SK-N-SH (cell line): Measurements from ENCODE around the gene MRNIP. TPM values are rescaled to one million over a fixed set of nuclear protein-coding genes. Genes with fewer than 3 reads are reported as not detected.

Experiments
- CTCF ChIA-PET: fragments of 300-600, 350-600 bp; formaldehyde crosslinking; extraction: SDS; loops from one replicate; lab custom pipeline; 2021; lab: Yijun Ruan, JAX
- POLR2A ChIA-PET: fragments of 350-600 bp; sonication (Branson Sonifier 250); formaldehyde crosslinking; extraction: SDS; loops from one replicate; lab custom pipeline; 2020; ENCODE audit warnings: antibody characterized with exemption, inconsistent platforms; lab: Yijun Ruan, JAX
- DNase-seq: peaks from one replicate; pipeline ENCODE4 v3.0.0; 2012
- H2AFZ ChIP-seq: fragments of 200-600 bp; sonication (generic); 2 replicates; pipeline ENCODE4 v1.8.1; 2016; ENCODE audit warnings: antibody characterized with exemption, mild to moderate bottlenecking, low read depth
- H3F3A ChIP-seq: fragments of 200-600 bp; sonication (generic); replicated peaks from 2 replicates; pipeline ENCODE3; 2016; ENCODE audit warnings: antibody characterized with exemption, mild to moderate bottlenecking; ENCODE audit not compliant: insufficient read depth
- H3K27ac ChIP-seq, 2 experiments: fragments of 200-500 bp in 1 of 2; fragments of 200-600 bp in 1 of 2; sonication (Bioruptor generic) in 1 of 2; sonication (generic), shearing (Covaris generic) in 1 of 2; 2 replicates each; pipeline versions ENCODE4 v1.5.1 to v1.6.1; 2014 to 2016; ENCODE audit warnings: low read depth in 2 of 2, inconsistent platforms in 1 of 2, low read length in 1 of 2, mild to moderate bottlenecking in 1 of 2, mixed read lengths in 1 of 2
- H3K27me3 ChIP-seq: fragments of 200-600 bp; sonication (generic), shearing (Covaris generic); 2 replicates; pipeline ENCODE4 v1.6.1; 2016; ENCODE audit warnings: mixed run types; ENCODE audit not compliant: insufficient read depth
- H3K36me3 ChIP-seq, 2 experiments: fragments of 200-500 bp in 1 of 2; fragments of 200-600 bp in 1 of 2; sonication (Bioruptor generic) in 1 of 2; sonication (generic) in 1 of 2; replicated peaks in 1 of 2; 2 replicates each; pipeline versions ENCODE3 to v1.5.1; 2014 to 2016; ENCODE audit warnings: low read length in 1 of 2, mild to moderate bottlenecking in 1 of 2; ENCODE audit not compliant: insufficient read depth in 2 of 2, control insufficient read depth in 1 of 2
- H3K4me1 ChIP-seq, 2 experiments: fragments of 200-500 bp in 1 of 2; fragments of 200-600 bp in 1 of 2; sonication (Bioruptor generic) in 1 of 2; sonication (generic), shearing (Covaris generic) in 1 of 2; 2 replicates each; pipeline versions ENCODE4 v1.5.1 to v1.6.1; 2014 to 2016; ENCODE audit warnings: low read depth in 1 of 2, low read length in 1 of 2, mixed run types in 1 of 2; ENCODE audit not compliant: insufficient read depth in 2 of 2, control insufficient read depth in 1 of 2
- H3K4me2 ChIP-seq: fragments of 200-600 bp; sonication (generic), shearing (Covaris generic); 2 replicates; pipeline ENCODE4 v1.6.1; 2017; ENCODE audit warnings: mixed run types
- H3K4me3 ChIP-seq, 2 experiments: fragments of 200-500 bp in 1 of 2; fragments of 200-600 bp in 1 of 2; sonication (Bioruptor generic) in 1 of 2; sonication (generic), shearing (Covaris generic) in 1 of 2; 2 replicates each; pipeline versions ENCODE4 v1.5.1 to v1.8.1; 2014 to 2016; ENCODE audit warnings: low read depth in 2 of 2, inconsistent platforms in 1 of 2, low read length in 1 of 2, mild to moderate bottlenecking in 1 of 2, mixed read lengths in 1 of 2, moderate library complexity in 1 of 2
- H3K79me2 ChIP-seq: fragments of 200-600 bp; sonication (generic); 2 replicates; pipeline ENCODE4 v1.8.1; 2017; ENCODE audit warnings: mild to moderate bottlenecking; ENCODE audit not compliant: insufficient read depth
- H3K9ac ChIP-seq: fragments of 200-600 bp; sonication (generic); 2 replicates; pipeline ENCODE4 v1.6.1; 2017; ENCODE audit warnings: mixed run types
- H3K9me2 ChIP-seq: fragments of 200-600 bp; sonication (generic); 2 replicates; pipeline ENCODE4 v1.6.1; 2017; ENCODE audit warnings: mixed run types
- H3K9me3 ChIP-seq: fragments of 200-600 bp; sonication (generic); 2 replicates; pipeline ENCODE4 v1.6.1; 2017; ENCODE audit warnings: mixed run types, mild to moderate bottlenecking, moderate library complexity
- H4K20me1 ChIP-seq: fragments of 200-600 bp; sonication (generic); 2 replicates; pipeline ENCODE4 v1.6.1; 2017; ENCODE audit warnings: mild to moderate bottlenecking, mixed run types; ENCODE audit not compliant: insufficient read depth
- CHD2 ChIP-seq: fragments of 150-350 bp; IDR thresholded peaks from 2 replicates; pipeline ENCODE4 v1.6.1; 2018; ENCODE audit warnings: low read length; ENCODE audit not compliant: partially characterized antibody
- ELF1 ChIP-seq: IDR thresholded peaks from 2 replicates; pipeline ENCODE4 v1.4.0; 2012
- EZH2phosphoT487 ChIP-seq: fragments of 200-600 bp; sonication (generic); IDR thresholded peaks from 2 replicates; pipeline ENCODE4 v1.6.1; 2017; ENCODE audit warnings: low read depth, mixed run types, mild to moderate bottlenecking, antibody characterized with exemption, moderate library complexity, borderline replicate concordance
- FOXM1 ChIP-seq: IDR thresholded peaks from 2 replicates; pipeline ENCODE4 v1.4.0; 2012; ENCODE audit warnings: low read depth, mild to moderate bottlenecking
- GABPA ChIP-seq: IDR thresholded peaks from 2 replicates; pipeline ENCODE4 v1.4.0; 2012; ENCODE audit warnings: low read depth, mild to moderate bottlenecking
- GATA2 ChIP-seq: sonication (generic); formaldehyde crosslinking; IDR thresholded peaks from 2 replicates; pipeline ENCODE4 v1.5.0; 2020; ENCODE audit warnings: mild to moderate bottlenecking, missing genetic modification reagents
- JUND ChIP-seq: IDR thresholded peaks from 2 replicates; pipeline ENCODE4 v1.4.0; 2012
- MEF2A ChIP-seq: IDR thresholded peaks from 2 replicates; pipeline ENCODE4 v1.4.0; 2012; ENCODE audit warnings: low read depth, borderline replicate concordance
- NRF1 ChIP-seq: IDR thresholded peaks from 2 replicates; pipeline ENCODE4 v1.6.1; 2012; ENCODE audit warnings: low read depth, mild to moderate bottlenecking, low read length
- POLR2AphosphoS5 ChIP-seq: IDR thresholded peaks from 2 replicates; pipeline ENCODE4 v1.6.1; 2012; ENCODE audit warnings: low read depth, low read length
- RAD21 ChIP-seq: IDR thresholded peaks from 2 replicates; pipeline ENCODE4 v1.6.1; 2012; ENCODE audit warnings: mild to moderate bottlenecking, low read length
- RCOR1 ChIP-seq: fragments of 150-350 bp; IDR thresholded peaks from 2 replicates; pipeline ENCODE4 v1.6.1; 2017; ENCODE audit warnings: antibody characterized with exemption, low read length
- RXRA ChIP-seq: IDR thresholded peaks from 2 replicates; pipeline ENCODE4 v1.4.0; 2012; ENCODE audit warnings: low read depth, mild to moderate bottlenecking, borderline replicate concordance
- SIN3A ChIP-seq: IDR thresholded peaks from 2 replicates; pipeline ENCODE4 v1.6.1; 2012; ENCODE audit warnings: low read depth, mild to moderate bottlenecking, low read length, moderate library complexity, borderline replicate concordance
- TCF12 ChIP-seq: IDR thresholded peaks from 2 replicates; pipeline ENCODE4 v1.4.0; 2012
- WGBS: methylation state at CpG from one replicate; pipeline ENCODE4 v1.1.6; 2017; ENCODE audit warnings: low lambda C conversion rate; 5-methylcytosine and 5-hydroxymethylcytosine counted together
- polyA plus RNA-seq, 3 experiments: library from polyadenylated mRNA; depleted of rRNA; stranded (reverse); fragments of >200 nt; gene quantifications; 2 replicates each; pipeline ENCODE4 v1.2.3, GENCODE V29; 2012
- TF ChIP-seq, protein P1 (sequence below): IDR thresholded peaks from 2 replicates; pipeline ENCODE4 v1.4.0; 2012; ENCODE audit warnings: low read depth, borderline replicate concordance
- TF ChIP-seq, protein P2 (sequence below): IDR thresholded peaks from 2 replicates; pipeline ENCODE4 v1.6.1; 2012; ENCODE audit warnings: mild to moderate bottlenecking, low read depth, low read length, moderate library complexity
- TF ChIP-seq, protein P3 (sequence below): IDR thresholded peaks from 2 replicates; pipeline ENCODE4 v1.4.0; 2012; ENCODE audit warnings: low read depth, borderline replicate concordance
- TF ChIP-seq, protein P4 (sequence below): fragments of 200-600 bp; sonication (generic); IDR thresholded peaks from 2 replicates; pipeline ENCODE4 v1.6.1; 2017; ENCODE audit warnings: antibody characterized with exemption, mild to moderate bottlenecking, moderate library complexity

Gene MRNIP
- polyA plus RNA-seq, 1 of the 3 experiments (the other 2 are of a cell fraction) = 32.8 TPM

DNA sequence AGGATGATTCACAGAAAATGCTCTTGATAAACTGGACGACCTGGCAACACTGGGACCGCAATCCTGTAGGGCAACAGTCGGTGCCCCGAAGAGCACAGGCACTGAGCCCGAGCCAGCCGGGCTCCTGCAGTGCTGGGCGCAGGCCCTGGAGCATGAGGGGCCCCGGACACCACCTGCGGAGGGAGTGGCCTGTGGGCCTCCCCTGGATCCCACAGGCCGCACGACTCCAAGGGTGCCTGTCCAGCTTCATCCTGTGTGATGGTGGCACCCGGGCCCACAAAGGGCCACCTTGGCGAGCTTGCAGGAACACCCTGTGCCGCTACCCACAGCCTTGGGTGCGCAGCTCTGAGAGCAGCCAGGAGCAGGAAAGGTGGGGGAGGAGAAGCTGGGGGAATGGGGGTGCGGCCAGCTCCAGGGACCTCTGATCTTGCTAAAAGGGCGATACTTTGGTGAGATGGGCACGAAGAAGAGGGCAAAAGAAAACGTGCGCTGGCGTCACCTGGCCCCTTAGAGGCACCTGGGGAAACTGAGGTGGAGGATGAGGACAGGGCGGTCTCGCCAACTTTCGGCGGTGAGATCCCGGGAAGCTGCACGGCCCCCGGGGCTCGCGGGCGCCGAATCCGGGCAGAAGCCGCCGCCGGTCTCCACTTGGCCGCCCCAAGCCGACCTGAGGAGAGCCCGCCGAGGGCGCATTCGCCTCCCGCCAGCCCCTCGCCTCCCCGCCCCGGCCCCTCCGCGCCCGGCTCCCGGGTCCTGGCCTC, 48.4 kb upstream of the MRNIP start:
- H3K4me1 ChIP-seq = peaks cover 0 to 9% of the 10 kb centered on the region in 2 experiments; a peak in 2 of 4 replicates
- peak overlapping the region; percentile 56 to 76 for H3K4me3 ChIP-seq
- peak overlapping the region in 1 of 2 experiments; percentile 47; a peak in 2 of 4 replicates for H3K27ac ChIP-seq
- peaks cover 16% of the 10 kb centered on the region; the same call in 1 of the 2 replicates for H4K20me1 ChIP-seq
- no peaks in the 10 kb centered on the region for H3F3A ChIP-seq
- 14% methylated on average over 16 of the region's 50 CpGs for WGBS
- H2AFZ ChIP-seq = no peak overlapping the region
- CTCF ChIA-PET = interaction anchor here (0.7 to 2.3 kb wide), 9 partner anchors 9 to 184 kb away, joined by 3 to 16 read pairs (median 5); no protein-coding TSS in a partner anchor
- H3K79me2 ChIP-seq = peaks cover 43% of the 10 kb centered on the region
- no peaks in the 10 kb centered on the region for H3K9me3 ChIP-seq
- POLR2A ChIA-PET = interaction anchor here (0.6 to 0.7 kb wide), 2 partner anchors 15 to 269 kb away, joined by 3 read pairs; no protein-coding TSS in a partner anchor
- H3K9me2 ChIP-seq = no peaks in the 10 kb centered on the region
- TF ChIP-seq MEF2A (no peak), NRF1 (no peak), RXRA (no peak), EZH2phosphoT487 (no peak), CHD2 (no peak), SIN3A (no peak), TCF12 (no peak), JUND (no peak), FOXM1 (no peak), GABPA (no peak), ELF1 (no peak), GATA2 (CRISPR knock-in tag) (no peak), RCOR1 (no peak), RAD21 (no peak), POLR2AphosphoS5 (no peak)
- TF ChIP-seq, protein P1, sequence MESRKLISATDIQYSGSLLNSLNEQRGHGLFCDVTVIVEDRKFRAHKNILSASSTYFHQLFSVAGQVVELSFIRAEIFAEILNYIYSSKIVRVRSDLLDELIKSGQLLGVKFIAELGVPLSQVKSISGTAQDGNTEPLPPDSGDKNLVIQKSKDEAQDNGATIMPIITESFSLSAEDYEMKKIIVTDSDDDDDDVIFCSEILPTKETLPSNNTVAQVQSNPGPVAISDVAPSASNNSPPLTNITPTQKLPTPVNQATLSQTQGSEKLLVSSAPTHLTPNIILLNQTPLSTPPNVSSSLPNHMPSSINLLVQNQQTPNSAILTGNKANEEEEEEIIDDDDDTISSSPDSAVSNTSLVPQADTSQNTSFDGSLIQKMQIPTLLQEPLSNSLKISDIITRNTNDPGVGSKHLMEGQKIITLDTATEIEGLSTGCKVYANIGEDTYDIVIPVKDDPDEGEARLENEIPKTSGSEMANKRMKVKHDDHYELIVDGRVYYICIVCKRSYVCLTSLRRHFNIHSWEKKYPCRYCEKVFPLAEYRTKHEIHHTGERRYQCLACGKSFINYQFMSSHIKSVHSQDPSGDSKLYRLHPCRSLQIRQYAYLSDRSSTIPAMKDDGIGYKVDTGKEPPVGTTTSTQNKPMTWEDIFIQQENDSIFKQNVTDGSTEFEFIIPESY = no peak
- TF ChIP-seq, protein P2, sequence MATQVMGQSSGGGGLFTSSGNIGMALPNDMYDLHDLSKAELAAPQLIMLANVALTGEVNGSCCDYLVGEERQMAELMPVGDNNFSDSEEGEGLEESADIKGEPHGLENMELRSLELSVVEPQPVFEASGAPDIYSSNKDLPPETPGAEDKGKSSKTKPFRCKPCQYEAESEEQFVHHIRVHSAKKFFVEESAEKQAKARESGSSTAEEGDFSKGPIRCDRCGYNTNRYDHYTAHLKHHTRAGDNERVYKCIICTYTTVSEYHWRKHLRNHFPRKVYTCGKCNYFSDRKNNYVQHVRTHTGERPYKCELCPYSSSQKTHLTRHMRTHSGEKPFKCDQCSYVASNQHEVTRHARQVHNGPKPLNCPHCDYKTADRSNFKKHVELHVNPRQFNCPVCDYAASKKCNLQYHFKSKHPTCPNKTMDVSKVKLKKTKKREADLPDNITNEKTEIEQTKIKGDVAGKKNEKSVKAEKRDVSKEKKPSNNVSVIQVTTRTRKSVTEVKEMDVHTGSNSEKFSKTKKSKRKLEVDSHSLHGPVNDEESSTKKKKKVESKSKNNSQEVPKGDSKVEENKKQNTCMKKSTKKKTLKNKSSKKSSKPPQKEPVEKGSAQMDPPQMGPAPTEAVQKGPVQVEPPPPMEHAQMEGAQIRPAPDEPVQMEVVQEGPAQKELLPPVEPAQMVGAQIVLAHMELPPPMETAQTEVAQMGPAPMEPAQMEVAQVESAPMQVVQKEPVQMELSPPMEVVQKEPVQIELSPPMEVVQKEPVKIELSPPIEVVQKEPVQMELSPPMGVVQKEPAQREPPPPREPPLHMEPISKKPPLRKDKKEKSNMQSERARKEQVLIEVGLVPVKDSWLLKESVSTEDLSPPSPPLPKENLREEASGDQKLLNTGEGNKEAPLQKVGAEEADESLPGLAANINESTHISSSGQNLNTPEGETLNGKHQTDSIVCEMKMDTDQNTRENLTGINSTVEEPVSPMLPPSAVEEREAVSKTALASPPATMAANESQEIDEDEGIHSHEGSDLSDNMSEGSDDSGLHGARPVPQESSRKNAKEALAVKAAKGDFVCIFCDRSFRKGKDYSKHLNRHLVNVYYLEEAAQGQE = no peak
- TF ChIP-seq, protein P3, sequence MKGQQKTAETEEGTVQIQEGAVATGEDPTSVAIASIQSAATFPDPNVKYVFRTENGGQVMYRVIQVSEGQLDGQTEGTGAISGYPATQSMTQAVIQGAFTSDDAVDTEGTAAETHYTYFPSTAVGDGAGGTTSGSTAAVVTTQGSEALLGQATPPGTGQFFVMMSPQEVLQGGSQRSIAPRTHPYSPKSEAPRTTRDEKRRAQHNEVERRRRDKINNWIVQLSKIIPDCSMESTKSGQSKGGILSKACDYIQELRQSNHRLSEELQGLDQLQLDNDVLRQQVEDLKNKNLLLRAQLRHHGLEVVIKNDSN = no peak
- TF ChIP-seq, protein P4, sequence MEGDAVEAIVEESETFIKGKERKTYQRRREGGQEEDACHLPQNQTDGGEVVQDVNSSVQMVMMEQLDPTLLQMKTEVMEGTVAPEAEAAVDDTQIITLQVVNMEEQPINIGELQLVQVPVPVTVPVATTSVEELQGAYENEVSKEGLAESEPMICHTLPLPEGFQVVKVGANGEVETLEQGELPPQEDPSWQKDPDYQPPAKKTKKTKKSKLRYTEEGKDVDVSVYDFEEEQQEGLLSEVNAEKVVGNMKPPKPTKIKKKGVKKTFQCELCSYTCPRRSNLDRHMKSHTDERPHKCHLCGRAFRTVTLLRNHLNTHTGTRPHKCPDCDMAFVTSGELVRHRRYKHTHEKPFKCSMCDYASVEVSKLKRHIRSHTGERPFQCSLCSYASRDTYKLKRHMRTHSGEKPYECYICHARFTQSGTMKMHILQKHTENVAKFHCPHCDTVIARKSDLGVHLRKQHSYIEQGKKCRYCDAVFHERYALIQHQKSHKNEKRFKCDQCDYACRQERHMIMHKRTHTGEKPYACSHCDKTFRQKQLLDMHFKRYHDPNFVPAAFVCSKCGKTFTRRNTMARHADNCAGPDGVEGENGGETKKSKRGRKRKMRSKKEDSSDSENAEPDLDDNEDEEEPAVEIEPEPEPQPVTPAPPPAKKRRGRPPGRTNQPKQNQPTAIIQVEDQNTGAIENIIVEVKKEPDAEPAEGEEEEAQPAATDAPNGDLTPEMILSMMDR = no peak
- TF ChIP-seq, all 33 proteins: peak for 0
- H3K27me3 ChIP-seq = no peaks in the 10 kb centered on the region
- H3K36me3 ChIP-seq = peaks cover 20 to 28% of the 10 kb centered on the region in 2 experiments
- H3K9ac ChIP-seq = peak overlapping the region; percentile 68
- peak; percentile 79 for DNase-seq
- H3K4me2 ChIP-seq = peak overlapping the region; percentile 98
